DMS153 (cell line): ENCODE results near the gene BMP6.

Experiments used
- DNase-seq: peaks from one replicate; lab custom pipeline; 2025; lab: John Stamatoyannopoulos, UW

BMP6 gene

DNA sequence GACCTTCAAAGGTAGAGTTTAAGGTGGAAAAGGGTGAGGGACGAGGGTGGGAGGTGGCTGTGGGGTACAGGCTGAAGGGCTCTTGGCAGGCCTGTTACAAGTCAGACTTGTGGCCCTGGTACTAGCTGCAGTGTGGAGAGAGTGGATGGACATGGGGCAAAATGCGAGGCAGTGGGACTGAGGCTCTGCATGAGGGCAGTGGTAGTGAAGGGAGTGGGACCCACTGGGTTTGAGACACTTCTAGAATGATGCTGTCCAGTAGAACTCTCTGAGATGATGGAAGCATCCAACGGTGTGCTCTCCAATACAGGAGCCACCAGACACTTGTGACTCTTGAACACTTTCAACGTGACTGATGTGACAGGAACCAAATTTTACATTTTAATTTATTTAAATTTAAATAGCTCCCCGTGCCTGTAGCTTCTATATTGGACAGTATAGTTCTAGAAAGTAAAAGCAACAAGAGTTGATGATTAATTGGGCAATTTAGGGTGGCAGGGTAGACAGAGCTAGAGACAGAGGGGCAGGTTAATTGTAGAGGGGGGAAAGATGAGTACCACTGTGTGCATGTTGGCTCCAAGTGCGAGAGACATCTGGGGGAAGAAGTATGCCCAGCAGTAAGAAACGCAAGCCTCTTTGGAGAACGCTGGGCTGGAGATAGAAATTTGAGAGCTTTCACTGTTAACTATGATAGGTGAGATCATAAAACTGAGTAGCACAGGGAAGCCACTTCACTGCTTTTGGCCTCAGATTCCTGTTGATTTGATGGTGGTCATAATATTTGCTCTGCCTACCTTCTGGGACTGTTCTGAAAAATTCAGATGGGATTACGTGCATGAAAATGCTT, 107.2 kb downstream of the BMP6 start:
- DNase-seq, result no peak

DNA sequence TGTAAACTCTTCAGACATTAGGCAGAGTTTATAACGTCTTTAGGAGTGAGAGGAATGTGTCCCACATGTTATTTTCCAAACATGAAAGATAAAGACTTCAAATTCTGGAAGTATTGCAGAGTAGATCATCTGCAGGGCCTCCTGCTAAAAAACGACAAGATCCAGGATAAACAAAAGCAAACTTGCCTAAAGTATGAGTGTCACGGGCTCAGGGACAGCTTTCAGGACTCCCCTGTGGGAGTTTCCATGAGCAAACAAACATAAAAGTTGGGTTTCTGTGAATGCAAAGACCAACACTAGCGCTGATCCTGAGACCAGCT, 107.8 kb downstream of the BMP6 start:
- DNase-seq, result no peak

DNA sequence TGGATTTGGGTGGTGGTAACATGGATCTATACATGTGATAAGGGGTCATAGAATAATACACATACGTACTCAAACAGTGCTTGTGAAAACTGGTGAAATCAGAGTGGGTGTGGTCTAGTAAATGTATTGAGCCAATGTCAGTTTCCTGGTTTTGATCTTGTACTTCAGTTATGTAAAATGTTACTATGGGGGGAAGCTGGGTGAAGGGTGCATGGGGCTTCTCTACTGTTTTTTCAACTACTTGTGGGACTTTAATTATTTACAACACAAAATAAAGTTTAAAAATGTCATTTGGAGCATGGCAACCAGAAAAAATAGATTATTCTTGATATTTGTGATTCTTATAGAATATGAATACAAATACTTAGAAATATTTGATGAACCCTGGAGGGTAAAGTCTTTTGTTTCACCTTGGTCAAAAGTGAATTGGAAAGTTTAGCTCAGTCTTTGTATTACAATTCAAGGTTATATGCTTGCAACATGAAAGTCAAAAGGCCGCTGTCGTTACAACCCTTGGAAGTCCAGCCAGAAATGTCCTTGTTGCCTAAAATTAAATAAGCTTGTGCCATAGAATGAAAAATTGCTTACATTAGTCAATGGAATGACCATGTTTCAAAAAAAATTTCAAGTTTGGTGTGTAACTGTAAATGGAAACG, 110.6 kb downstream of the BMP6 start:
- no peak for DNase-seq

DNA sequence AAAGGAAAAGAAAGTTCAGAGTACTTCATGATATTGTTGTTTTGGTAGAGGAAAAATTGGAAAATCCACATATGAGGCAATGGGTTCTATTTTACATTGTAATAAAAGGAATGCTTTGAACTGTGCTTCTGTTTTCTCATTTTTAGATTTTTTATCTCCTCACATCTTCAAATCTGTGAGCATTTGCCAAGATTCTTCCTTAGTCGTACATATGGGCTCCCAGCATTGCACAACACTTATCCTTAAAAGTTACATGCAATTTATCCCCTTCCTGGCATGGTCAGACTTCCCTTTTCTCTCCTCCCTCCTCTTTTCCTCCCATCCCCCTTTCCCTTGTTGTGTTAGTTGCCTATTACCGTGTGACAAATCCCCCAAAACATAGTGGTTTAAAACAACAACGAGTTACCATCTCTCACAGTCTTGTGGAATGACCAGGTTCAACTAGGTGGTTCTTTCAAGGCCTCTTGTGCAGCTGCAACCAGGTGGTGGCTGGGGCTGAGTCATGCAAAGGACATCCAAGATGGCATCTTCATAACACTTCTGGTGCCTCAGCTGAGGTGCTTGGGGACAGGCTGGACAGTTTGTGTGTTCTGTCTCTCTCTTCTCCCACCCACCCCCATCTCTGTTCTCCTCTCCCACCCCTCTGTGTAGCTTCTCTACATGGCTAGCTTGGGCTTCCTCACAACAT, 116.0 kb downstream of the BMP6 start:
- DNase-seq, result no peak

DNA sequence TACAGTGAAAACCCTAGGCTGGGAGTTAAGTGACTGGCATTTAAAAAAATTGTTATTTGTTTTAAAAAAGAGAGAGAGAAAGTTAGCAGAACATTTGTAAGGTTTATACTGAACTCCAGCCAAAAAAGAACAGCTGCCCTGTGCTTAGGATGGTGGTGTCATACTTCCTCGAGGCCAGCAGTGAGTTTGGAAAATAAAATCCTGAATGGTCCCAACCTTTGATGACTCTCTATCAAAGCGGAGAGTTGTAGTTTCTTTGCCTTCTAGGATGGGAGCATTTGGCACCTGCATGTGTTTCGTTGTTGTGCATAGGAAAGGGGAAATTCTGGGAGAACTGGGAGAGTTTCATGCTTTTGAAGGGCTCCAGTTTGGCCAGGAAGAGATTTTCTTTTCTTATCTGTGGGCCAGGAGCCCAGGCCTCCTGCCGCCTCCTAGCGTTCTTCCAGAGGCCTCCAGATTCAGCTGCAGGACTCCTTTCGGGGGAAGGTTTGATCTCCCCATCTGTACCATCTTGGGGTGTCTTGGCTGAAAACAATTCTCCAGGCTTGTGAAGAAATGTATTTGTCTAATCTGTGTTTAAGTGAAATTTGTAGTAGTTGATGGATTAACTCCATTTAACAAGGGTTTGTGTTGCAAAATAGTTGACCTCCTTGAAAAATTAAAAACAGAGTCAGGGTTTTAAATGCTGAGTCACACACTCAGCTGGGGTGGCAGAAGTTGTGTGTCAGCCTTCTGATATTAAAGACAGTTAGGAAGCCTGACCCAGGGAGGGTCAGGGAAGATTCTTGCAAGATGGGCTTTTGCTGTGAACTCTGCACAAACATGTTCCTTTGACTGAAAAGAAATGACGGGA, 121.3 kb downstream of the BMP6 start:
- DNase-seq, result no peak

DNA sequence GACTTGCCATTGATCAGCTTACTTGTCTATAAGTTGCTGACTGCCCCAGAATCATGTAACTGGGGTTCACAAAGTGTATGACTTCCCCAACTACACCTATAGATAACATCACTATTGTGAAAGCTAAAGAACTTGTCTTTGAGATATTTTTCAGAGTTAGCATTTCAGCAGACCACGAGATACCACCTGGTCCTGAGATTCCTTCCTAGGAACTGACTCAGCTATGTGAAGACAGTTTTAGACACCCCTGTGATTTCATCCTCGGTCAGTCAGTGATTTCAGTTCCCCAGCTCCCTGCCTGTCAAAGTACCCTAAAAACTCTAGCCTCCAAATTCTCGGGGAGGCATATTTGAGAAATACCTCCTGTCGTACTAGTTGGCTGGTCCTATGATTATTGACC, 122.3 kb downstream of the BMP6 start:
- no peak for DNase-seq

DNA sequence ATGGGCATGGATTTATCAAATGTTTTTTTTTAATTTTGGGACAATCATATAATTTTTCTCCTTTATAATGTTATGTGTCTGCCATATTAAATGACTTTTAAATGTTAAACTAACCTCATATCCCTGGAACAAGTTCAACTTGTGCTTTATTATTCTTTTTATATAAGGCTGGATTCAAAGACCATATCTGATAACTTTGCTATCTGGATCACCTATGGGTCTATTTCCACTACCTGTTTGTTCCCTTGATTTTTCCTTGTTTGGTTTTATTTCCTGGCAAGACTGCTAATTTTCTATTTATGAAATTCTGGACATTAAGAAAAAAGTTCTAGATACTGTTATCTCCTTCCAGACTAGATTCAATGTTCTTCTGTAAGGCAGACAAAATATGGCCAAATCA, 125.9 kb downstream of the BMP6 start:
- DNase-seq, result no peak

DNA sequence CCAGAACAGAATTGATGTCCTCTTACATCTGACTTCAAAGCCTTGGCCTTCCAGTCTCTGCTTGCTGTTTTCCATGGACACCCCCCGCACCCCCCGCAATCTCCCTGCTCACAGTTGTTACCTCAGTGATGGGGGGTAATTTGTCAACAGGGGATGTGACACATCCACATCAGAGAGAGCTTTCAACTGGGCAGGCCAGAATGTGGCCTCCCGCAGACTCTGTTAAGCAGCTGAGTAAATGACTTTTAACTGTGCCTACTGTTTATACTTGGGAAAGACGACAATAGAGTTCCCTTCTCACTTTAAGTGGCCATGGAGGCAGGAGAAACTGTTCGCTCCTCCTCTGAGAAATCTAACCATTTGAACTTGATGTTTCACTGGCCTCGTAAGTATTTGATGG, 133.7 kb downstream of the BMP6 start:
- DNase-seq, result no peak

DNA sequence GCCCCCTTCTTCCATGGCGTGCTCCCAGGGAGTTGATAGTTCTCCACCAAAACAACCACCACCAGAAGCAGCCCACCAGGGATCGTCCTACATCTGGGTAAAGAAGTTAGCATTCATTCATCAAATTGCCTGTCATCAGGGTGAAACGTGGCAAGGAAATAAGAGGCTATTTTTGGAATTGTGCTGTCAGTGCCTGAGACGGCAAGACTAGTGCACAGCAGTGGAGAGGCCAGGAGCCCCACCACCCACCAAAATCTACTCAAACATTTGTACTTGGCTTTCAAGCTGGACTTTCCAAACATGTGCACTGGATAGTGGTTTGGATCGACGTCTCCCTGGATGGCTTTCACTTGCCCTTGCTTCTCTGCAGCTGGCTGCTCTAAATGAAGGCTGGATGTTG, 139.9 kb downstream of the BMP6 start:
- DNase-seq, result no peak

DNA sequence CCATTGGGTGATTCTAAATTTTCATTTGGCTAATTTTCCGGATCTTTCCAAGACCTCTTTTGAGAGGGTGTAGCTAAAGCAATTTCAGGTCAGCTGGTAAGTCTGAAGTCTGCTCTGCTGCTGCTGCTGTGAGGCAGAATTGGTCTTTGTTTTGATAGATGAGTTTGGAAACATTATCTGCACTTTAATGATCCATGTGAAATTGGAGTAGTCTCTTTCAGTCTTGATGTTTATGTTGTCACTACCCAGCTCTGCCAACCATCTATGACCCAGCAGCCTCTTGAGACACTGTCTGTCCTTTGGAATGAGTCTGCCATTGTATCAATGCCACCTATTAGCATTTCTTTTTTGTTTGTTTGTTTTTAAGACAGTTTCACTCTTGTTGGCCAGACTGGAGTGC, 140.6 kb downstream of the BMP6 start:
- DNase-seq, result no peak

DNA sequence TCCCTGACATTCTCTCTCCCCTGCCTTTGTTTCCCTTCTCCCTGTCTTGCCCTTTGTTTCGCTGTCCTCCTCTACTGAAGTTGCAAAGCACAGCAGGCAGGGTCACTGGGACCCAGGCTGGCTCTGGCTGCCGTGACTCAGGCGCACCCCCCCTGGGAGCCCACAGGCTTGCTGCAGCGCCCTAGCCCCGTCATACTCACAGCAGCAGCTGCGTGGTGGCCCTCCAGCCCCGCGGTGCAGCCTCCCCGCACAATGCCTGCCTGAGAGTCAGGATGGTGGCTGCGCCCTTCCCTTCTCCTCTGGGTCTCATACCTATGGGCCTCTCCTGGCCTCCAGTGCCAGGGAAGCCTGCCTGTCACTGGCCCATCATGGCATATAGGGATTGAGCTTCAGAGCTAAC, 143.0 kb downstream of the BMP6 start:
- no peak for DNase-seq

DNA sequence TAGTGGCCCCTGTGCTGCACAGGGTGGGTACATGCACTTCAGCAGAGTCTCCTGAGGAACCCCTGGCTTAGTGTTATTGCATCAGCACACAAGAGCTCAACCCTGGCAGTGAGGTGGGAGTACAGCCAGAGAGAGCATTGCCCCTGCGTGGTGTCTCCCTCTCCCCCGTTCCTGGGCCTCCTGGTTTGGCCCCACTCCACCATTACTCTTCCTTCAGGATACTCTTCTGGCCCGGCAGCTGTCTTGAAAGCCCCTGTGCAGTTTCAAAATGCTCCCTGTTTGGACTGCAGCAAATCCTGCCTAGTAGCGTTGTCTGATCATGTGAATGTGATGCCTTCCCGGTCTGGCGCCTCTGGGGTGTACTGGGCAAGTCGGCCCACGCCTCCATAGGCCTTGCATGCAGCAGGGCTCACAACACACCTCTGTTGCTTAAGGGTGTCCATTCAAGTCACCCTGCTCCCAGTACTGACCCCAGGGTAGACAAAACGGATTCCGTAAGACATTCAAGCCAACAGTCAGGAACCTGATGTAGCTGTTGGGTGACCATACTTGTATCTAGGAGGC, 152.6 kb downstream of the BMP6 start:
- no peak for DNase-seq

DNA sequence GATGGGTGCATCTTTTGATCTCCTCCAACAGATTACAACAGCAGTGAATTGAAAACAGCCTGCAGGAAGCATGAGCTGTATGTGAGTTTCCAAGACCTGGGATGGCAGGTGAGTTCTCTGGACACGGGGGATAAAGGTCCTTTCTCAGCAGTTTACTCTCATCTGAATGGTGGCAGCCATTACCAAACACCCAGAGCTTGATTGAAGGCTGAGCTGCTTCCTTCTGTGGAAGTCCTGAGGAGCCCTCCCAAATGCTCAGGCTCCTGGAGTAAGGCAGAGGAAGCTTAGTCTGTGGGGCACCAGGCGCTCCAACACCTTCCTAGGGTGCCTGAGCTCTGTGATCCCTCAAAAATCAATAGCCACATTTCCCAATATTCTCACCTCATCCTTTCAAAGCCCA, 153.1 kb downstream of the BMP6 start:
- no peak for DNase-seq

DNA sequence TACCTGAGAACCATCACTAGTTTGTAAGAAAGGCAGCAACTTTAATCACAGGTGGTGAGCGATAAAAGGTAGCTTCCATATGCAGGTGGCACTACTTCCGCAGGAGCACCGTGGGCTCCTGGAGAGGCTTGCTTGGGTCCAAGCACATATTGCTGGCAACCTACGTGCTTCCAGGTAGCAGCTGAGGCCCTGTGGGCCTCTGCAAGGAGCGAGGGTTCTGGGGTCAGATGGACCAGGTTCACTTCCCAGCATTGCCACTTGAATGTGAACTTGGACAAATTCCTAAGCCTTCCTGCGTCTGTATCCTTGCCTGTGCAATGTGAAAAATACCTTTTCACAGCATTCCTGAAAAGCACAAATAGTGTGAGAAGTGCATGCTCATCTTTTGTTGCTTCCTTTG, 153.7 kb downstream of the BMP6 start:
- DNase-seq, result no peak

DNA sequence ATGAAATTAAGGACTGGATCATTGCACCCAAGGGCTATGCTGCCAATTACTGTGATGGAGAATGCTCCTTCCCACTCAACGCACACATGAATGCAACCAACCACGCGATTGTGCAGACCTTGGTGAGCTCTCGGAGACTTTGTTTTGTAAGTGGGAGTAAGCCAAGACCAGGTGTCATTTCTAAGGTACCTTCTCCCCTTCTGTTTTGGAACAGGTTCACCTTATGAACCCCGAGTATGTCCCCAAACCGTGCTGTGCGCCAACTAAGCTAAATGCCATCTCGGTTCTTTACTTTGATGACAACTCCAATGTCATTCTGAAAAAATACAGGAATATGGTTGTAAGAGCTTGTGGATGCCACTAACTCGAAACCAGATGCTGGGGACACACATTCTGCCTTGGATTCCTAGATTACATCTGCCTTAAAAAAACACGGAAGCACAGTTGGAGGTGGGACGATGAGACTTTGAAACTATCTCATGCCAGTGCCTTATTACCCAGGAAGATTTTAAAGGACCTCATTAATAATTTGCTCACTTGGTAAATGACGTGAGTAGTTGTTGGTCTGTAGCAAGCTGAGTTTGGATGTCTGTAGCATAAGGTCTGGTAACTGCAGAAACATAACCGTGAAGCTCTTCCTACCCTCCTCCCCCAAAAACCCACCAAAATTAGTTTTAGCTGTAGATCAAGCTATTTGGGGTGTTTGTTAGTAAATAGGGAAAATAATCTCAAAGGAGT, 154.2 kb downstream of the BMP6 start:
- DNase-seq, result no peak

DNA sequence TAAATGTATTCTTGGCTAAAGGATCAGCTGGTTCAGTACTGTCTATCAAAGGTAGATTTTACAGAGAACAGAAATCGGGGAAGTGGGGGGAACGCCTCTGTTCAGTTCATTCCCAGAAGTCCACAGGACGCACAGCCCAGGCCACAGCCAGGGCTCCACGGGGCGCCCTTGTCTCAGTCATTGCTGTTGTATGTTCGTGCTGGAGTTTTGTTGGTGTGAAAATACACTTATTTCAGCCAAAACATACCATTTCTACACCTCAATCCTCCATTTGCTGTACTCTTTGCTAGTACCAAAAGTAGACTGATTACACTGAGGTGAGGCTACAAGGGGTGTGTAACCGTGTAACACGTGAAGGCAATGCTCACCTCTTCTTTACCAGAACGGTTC, 154.8 kb downstream of the BMP6 start:
- no peak for DNase-seq

DNA sequence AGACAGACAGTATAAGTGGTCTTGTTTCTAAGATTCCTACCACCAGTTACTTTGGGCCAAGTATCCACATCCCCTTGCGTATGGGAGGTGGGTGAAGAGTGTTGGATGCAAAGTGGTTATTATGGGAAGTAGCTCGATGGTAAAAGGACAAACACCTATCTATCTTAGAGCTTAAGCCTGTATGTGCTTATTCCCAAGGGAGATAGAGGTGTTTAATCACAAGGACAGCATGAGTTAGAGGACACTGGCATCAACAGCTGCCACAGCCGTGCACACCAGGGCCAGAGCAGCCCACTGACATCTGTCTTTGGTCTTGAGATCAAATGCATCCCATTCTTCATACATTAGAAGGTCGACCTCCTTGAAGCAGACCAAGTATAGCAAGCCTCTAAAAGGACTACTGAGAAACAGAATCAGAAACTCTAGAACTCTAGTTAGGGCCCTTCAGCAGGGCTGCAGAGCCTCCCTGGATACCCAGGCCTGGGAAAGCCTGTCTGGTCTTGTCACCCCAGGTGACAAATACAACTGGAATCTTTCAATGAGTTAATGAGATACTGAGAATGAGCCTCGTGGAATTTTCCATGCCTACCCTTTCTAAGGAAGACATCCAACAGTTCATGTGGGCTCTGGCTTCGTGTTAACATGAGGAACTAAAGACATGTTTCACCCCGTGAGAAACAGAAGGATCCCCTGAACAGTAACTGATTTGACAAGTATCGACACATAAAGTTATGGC, 156.0 kb downstream of the BMP6 start:
- no peak for DNase-seq

DNA sequence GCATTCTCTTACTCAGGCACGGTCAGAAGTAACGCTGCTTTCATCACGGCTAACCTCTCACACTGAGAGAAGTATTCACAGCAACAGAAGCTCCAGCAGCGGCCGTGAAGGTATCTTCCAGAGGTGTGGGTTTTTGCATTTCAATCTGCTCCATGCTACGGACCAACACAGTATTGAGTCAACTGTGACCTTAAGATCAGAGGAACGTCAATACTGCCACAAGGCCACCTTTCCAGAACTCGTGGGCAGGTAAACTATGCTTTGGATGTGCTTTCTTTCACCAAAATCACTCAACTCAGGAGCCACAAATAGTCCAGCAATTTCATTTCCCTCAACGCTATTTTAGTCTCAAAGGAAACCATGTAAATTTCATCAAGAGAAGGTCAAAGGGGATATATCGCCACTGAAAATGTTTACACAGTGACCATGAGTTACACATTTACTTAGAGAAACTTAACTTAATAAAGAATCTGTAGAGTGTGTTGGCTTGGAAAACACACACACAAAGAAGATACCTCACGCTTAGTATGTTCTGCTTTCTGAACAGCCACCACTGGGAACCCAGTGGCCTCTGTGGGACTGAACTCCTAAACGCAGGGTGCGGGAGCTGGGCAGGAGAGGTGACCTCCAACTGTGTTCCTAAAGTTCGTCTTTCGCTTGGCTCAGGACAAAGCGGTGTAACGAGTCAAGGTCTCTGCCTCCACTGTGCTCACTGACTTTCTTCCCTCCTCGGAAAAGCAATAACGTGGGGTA, 156.8 kb downstream of the BMP6 start:
- DNase-seq, result no peak

DNA sequence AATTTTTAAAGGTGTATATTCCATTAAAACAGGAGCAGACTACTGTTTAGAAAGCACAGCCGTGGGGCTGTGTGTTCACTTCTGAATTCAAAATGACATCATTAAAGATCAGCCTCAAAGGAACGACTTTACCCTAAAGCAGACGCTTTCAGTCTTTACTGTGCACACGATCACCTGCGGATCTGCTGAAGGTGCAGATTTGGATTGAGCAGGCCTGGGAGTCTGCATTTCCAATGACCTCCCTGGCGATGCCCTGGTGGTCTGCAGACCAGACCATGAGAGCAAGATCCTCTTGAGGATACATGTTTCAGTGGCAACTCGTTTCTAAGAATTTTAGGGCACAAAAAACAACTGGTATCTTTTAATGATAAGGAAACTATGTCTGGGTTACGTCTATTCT, 157.5 kb downstream of the BMP6 start:
- DNase-seq, result no peak

DNA sequence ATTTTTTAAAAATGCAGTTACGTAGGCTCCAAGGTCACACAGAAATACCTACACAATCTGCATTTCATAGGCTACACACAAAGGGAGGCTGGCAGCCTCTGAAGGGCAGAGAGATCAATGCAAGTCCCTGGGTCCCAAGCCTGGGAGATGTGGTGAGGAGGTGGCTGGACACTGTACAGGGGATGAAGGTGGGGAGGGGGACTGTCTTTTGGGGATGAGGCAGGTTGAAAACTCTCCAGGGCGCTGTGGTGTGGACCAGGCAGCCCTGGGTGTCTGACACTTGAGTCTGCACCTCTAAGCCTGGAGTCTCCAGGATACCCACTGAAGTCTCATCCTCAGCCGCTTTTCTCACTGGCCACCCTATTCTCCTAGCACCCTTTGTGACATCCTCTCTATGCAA, 160.2 kb downstream of the BMP6 start:
- DNase-seq, result no peak
